Kidney tubule cell (primary cell): Measurements from ENCODE around the gene SLC43A3.
A peak's percentile ranks its signal among the peaks of the same experiment; 100 is the strongest.

Experiments
- DNase-seq: peaks from one replicate; pipeline ENCODE4 v3.0.0-alpha.2; 2018; ENCODE audit warnings: low spot score

The SLC43A3 gene

GRCh38 chr11:57427727-57428082, 784 bp upstream of the SLC43A3 start:
- no peak for DNase-seq

GRCh38 chr11:57426439-57426928, 437 bp downstream of the SLC43A3 start:
- peak; percentile 28 for DNase-seq

DNA sequence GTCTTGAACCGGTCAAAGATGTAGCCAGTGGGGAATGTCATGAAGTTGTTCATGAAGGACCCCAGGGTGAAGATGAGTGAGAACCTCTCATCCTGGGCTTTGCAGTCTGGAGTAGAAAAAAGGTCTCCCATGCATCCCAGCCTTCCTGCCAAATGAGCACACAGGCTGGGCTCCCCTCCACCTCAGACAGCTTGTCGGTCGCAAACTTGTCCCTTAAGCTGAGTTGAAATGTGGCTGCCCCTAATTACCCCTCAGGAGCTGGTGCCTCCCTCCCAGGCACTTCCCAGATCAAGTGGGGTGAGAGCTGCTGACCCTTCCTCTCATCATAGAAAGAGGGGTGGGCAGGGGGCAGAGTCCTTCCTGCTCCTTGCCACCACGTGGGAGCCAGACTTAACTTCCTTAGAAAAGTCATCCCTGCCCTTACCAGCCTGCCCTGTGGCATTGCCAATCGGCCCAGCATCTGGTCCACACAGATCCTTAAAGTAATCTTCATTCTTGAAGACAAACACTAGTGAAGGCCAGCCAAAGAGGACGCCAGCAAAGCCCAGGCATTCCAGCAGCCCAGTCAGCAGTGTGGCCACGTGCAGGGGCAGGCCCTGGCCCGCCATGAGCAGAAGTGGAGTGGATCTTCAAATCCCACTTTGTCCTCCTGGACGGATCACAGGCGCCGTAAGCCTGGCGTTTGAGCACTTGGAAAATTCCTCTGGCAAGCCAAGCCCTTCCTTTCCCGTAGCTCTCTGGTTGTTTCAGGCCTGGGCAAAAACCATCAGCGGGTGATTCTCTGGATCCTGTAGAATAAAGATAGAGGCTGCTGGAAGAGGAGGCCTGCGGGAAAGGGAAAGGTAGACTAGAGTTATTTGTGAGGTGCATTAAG, 1.1 kb downstream of the SLC43A3 start:
- DNase-seq: no peak

GRCh38 chr11:57424792-57425564, 1.9 kb downstream of the SLC43A3 start:
- DNase-seq: peak; percentile 97

GRCh38 chr11:57424137-57424791, 2.7 kb downstream of the SLC43A3 start:
- no peak for DNase-seq

GRCh38 chr11:57422669-57423068, 4.3 kb downstream of the SLC43A3 start:
- no peak for DNase-seq

DNA sequence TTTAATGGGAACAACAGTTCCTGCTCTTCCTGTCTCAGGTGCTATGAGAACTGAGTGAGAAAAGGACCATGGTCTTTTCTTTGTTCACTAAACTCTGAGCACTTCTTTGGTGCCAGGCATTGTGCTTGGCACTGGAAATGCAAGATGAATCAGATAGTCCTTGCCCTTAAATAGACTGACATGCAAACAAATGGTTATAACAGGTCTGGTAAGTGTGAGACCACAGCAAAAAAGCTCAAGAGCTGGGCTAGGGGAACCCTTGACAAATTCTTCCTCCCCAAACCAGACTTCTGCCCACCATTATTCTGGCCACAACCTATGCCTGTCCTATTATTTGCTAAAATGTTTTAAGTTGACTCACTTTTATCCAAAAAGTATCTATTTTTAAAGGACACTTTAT, 5.1 kb downstream of the SLC43A3 start:
- DNase-seq: no peak

- no peak for DNase-seq
Observed at GRCh38 chr11:57421066-57421465, 5.9 kb downstream of the SLC43A3 start.

GRCh38 chr11:57419146-57419545, 7.8 kb downstream of the SLC43A3 start:
- no peak for DNase-seq

DNA sequence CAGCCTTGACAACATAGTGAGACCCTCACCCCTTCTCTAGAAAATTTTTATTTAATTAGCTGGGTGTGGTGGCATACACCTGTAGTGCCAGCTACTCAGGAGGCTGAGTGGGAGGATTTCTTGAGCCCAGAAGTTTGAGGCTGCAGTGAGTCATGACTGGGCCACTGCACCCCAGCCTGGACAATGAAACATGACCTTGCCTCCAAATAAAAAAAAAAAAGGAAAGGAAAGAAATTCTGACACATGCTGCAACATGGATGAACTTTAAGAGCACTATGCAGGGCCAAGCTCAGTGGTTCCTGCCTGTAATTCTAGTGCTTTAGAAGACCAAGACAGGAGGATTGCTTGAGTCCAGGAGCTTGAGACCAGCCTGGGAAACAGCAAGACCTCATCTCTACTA, 8.8 kb downstream of the SLC43A3 start:
- no peak for DNase-seq

GRCh38 chr11:57417056-57417455, 9.9 kb downstream of the SLC43A3 start:
- no peak for DNase-seq

GRCh38 chr11:57416436-57416835, 10.5 kb downstream of the SLC43A3 start:
- DNase-seq: no peak

DNA sequence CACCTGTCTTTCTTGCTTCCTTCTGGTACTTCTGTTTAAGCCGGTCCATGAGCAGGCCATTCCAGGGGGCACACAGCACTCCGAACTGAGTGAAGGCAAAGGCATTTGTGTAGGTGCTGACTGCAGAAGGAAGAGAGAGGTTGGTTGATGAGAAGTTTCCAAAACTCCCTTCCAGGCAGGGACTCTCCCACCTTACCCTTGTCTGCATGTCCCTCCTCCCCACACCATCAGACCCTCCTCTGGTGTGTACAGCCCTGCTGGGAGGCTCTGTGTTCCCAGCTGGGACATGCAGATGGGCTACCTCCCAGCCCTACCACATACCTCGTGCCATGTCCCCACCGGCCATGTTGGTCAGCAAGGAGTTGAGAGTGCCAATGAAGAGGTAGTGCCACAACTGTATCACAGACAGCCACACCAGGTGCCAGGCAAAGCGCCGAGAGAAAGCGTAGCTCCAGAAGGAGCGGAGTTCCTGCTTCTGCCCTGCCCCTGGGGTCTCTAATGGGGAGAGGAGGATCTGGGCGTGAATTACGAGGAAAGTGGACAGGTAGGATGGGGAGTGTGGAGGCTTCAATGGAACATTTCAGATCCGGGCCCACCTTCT, 12.2 kb downstream of the SLC43A3 start:
- no peak for DNase-seq

GRCh38 chr11:57413681-57414080, 13.2 kb downstream of the SLC43A3 start:
- DNase-seq: peak; percentile 75

- DNase-seq: peak; percentile 82
Observed at GRCh38 chr11:57410287-57410686, 16.6 kb downstream of the SLC43A3 start.

GRCh38 chr11:57409321-57410100, 17.4 kb downstream of the SLC43A3 start:
- no peak for DNase-seq

DNA sequence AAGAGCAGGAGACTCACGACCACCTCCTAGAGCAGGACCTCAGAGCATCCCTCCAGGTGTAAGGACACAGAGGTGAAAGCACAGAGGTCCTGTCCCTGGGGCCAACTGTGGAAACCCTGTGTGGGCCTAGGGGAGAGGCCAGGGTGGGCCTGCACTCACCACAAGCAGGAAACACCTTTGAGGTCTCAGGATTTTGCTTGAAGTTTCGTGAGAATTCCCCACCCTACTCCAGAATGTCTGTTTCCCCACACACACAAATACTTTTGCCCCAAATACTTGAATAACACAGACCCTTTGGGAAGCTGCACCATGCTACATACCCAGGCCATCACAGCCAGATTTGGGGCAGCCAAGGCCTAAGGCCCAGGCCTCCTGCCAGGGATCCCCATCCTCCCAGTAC, 18.1 kb downstream of the SLC43A3 start:
- no peak for DNase-seq

DNA sequence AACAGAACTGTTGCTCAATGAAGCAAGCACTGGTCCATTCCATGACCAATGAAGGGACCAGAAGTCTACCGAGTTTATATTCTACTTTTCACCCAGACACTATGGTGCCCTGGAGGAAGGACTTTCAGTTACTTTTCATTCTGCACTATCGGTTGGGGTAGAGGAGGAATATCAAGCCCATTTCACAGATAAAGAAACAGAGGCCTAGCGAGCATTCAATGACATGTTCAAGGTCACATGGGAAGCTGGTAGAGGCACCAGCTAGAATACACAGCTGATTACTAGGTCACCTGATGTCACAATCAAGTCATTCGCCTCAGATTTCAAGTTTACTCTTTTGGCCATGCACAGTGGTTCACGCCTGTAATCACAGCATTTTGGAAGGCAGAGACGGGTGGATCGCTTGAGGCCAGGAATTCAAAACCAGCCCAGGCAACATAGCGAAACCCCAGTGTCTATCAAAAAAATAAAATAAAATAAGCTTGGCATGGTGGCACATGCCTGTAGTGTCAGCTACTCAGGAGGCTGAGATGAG, 18.9 kb downstream of the SLC43A3 start:
- DNase-seq: no peak

DNA sequence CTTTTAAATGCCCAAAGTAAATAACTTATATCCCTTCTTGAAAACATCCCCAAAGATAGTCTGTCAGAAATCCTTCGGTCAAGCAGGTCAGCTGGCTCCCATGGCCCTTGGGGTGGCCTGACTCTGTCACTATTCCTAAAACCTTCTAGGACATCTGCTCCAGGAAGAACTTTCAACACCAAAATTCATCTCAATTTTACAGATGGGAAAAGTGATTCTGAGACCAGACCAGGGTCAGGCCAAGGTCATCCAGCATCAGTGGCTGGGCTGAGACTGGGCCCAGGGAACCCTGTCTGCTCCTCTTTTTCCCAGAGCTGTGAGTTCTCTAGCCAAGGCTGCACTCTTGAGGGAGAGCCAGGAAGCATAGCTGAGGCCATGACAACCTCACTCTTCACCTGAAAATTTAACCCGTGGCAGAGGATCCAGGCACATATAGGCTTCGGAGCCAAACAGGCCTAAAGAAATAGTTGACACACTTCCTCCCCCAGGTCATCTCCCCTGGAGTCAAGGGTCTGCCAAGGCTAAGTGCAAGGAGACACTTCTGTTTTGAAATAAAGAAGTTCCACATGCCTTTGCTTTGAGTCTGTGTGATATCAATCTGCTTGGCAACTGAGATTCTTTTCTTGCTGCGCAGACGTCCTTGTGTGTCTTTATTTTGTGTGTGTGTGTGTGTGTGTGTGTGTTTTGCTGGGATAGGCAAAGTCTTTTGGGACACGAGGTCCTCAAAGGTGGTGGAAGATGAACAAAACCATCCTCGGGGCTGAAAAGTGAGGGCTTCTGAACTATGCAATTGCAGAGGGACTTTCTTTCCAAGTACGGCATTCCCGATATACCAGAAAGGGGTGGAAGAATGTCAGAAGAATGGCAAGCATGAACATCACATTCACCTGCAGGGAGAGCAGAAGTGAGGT, 19.7 kb downstream of the SLC43A3 start:
- no peak for DNase-seq

- peak; percentile 92 for DNase-seq
Observed at GRCh38 chr11:57406337-57406904, 20.5 kb downstream of the SLC43A3 start.
